Neutrophil (primary cell): ENCODE results near the gene ITPR2.

Experiments
- H3K27ac ChIP-seq: fragments of 200-600 bp; sonication (generic); 2 replicates; pipeline ENCODE4 v1.5.1; 2016; ENCODE audit warnings: mild to moderate bottlenecking, moderate library complexity
- H3K27me3 ChIP-seq: fragments of 200-600 bp; sonication (generic); 2 replicates; pipeline ENCODE4 v1.6.0; 2016; ENCODE audit warnings: mild to moderate bottlenecking
- H3K36me3 ChIP-seq: fragments of 200-600 bp; sonication (generic); 2 replicates; pipeline ENCODE4 v1.5.1; 2017
- H3K4me1 ChIP-seq, 2 experiments: fragments of 200-600 bp in 1 of 2; sonication (generic) in 1 of 2; 1 replicate in 1 of 2; 2 replicates in 1 of 2; pipeline versions ENCODE4 v1.5.1 to v1.6.1; 2013 to 2016; ENCODE audit warnings: low read depth in 1 of 2, low read length in 1 of 2, mild to moderate bottlenecking in 1 of 2, moderate library complexity in 1 of 2; ENCODE audit not compliant: control insufficient read depth in 1 of 2, insufficient read depth in 1 of 2
- H3K4me3 ChIP-seq, 2 experiments: fragments of 200-600 bp in 1 of 2; sonication (generic) in 1 of 2; 1 replicate in 1 of 2; 2 replicates in 1 of 2; pipeline ENCODE4 v1.5.1; 2013 to 2016; ENCODE audit warnings: low read depth in 1 of 2, low read length in 1 of 2, mild to moderate bottlenecking in 1 of 2, moderate library complexity in 1 of 2
- H3K9me3 ChIP-seq: fragments of 200-600 bp; sonication (generic); 2 replicates; pipeline ENCODE4 v1.5.1; 2016
- CTCF ChIP-seq: fragments of 200-600 bp; sonication (generic); IDR thresholded peaks from 2 replicates; pipeline ENCODE4 v1.5.1; 2016; ENCODE audit warnings: antibody characterized with exemption

The ITPR2 gene

DNA sequence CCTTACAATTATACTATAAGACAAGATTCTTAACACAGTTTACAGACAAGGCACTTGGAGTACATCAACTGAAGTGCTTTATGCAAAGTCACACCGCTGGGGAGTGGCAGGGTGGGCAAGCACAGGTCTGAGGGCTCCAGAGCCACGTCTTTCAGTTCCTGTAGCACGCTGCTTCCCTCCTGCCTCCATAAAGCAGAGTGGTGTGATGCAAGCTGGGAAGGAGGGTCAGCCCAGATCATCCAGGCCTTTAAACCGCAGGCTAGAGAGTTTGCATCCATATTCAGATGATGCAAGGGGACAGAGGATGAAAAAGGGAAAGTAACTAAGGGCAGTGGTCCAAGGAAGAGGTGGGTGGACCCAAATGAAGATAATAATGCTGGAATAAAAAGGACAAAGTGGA lies 132.6 kb downstream of the ITPR2 start:
- H3K9me3 ChIP-seq, result no peaks in the 10 kb centered on the region
- H3K4me3 ChIP-seq, result no peak overlapping the region
- H3K27ac ChIP-seq, result no peak overlapping the region
- peaks cover 0 to 5% of the 10 kb centered on the region in 2 experiments for H3K4me1 ChIP-seq
- no peaks in the 10 kb centered on the region for H3K27me3 ChIP-seq
- H3K36me3 ChIP-seq, result peaks cover 5% of the 10 kb centered on the region
- TF ChIP-seq CTCF, result no peak

DNA sequence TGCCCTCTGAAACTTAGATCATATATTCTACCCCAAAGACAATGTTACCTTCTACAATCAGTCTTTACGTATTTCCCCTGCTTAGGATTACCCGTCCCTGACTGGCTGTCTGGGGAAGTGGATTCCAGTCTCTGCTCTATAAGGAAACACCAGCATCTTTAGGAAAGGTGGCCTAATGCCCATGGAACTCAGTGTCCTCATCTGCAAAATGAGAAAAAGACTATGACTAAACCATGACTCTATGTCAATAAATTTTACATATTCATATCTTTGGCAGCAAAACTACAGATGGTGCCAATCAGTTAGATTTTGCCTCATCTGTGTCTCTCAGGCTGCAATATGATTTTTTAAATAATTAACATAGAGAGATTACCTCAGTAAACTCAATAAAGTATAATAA lies 133.8 kb downstream of the ITPR2 start:
- H3K36me3 ChIP-seq, result peaks cover 7% of the 10 kb centered on the region
- no peaks in the 10 kb centered on the region for H3K9me3 ChIP-seq
- H3K4me1 ChIP-seq, result no peaks in the 10 kb centered on the region
- H3K4me3 ChIP-seq, result no peak overlapping the region
- H3K27ac ChIP-seq, result no peak overlapping the region
- no peaks in the 10 kb centered on the region for H3K27me3 ChIP-seq
- TF ChIP-seq CTCF, result no peak

DNA sequence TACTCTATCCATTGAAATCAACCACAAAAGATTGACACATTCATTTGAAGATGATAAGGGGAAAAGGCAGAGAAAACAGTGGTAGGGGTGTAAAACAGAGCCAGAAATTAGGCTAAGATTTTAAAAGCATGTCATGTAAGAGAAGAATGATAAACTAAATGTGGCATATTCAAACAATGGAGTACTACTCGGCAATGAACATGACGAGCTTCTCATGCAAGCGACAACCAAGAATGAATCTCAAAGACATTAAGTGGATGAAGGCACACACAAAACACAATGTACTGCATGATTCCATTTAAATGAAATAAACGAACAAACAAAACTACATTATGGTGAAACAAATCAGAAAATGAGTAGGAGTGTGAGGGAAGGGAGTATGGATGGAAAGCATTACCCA lies 134.8 kb downstream of the ITPR2 start:
- H3K27ac ChIP-seq, result no peak overlapping the region

GRCh38 chr12:26697217-26697616 lies 135.8 kb downstream of the ITPR2 start:
- H3K9me3 ChIP-seq, result no peaks in the 10 kb centered on the region
- H3K4me1 ChIP-seq, result no peaks in the 10 kb centered on the region
- H3K27ac ChIP-seq, result no peak overlapping the region
- no peak for TF ChIP-seq CTCF
- no peak overlapping the region for H3K4me3 ChIP-seq
- peaks cover 21% of the 10 kb centered on the region for H3K36me3 ChIP-seq
- H3K27me3 ChIP-seq, result no peaks in the 10 kb centered on the region

More for the DNA sequence above, 134.8 kb downstream of the ITPR2 start:
- no peak for TF ChIP-seq CTCF
- Histone ChIP-seq H3K4me3 (no peak overlapping the region), H3K27me3 (no peaks in the 10 kb centered on the region), H3K36me3 (peaks cover 18% of the 10 kb centered on the region), H3K9me3 (no peaks in the 10 kb centered on the region), H3K4me1 (no peaks in the 10 kb centered on the region)

DNA sequence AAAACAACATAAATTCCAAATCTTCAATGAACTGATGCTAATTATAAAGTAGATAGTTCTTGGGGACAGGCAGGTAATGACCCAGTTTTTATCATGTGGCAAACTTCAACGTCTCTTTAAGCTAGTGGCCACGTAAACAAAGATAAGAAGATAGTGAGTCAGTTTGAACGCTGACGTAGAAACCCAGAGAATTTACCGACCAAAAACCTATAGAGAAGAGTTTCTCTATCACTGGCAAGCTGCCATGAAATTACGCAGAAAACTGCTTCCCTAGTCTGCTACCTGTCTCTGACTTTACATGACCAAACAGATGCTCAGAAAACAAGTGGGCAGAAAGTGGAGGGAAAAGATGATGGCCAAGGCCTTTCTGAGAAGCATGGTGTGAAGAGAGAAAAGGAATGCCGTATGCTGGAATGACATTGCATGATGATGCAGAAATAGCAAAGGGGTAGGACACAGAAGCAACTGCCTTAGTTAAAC lies 136.3 kb downstream of the ITPR2 start:
- TF ChIP-seq CTCF, result no peak
- no peaks in the 10 kb centered on the region for H3K9me3 ChIP-seq
- H3K36me3 ChIP-seq, result peaks cover 21% of the 10 kb centered on the region
- no peak overlapping the region for H3K4me3 ChIP-seq
- no peak overlapping the region for H3K27ac ChIP-seq
- no peaks in the 10 kb centered on the region for H3K4me1 ChIP-seq
- H3K27me3 ChIP-seq, result no peaks in the 10 kb centered on the region

DNA sequence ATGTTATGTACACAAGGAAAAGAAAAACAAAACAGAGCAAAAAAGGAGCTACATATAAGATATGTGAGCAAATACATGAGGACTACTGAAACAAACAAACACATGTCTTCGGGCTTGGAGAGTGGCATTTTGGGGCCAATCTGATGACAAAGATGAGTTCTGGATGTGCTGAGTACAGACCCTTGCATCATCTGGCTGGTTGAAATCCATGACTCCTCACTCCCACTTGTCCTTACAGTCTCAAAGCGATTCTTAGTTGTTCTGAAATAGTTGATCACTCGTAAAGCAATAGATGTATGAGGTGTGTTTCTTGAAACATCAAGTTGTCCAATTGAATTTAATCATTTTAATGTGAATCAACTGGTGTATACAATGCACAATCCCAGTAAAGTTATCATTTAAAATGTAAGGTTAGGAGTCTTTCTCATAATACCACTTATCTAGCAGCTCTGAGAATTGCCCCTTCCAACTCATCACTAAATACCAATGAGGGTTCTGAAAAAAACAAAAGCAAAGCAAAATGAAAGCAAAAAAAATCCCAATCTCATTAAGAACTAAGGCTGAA lies 136.9 kb downstream of the ITPR2 start:
- no peak for TF ChIP-seq CTCF
- Histone ChIP-seq H3K27ac (no peak overlapping the region), H3K27me3 (no peaks in the 10 kb centered on the region), H3K4me1 (no peaks in the 10 kb centered on the region), H3K36me3 (peaks cover 24% of the 10 kb centered on the region), H3K9me3 (no peaks in the 10 kb centered on the region), H3K4me3 (no peak overlapping the region)
